ENCODE measurements around the gene CEBPG. TPM values are rescaled to one million over a fixed set of nuclear protein-coding genes. Genes with fewer than 3 reads are reported as not detected.

CEBPG gene
- total RNA-seq, 4 donors from 2014 or later, result 22.4 to 66.7 (median 46.9) TPM

DNA sequence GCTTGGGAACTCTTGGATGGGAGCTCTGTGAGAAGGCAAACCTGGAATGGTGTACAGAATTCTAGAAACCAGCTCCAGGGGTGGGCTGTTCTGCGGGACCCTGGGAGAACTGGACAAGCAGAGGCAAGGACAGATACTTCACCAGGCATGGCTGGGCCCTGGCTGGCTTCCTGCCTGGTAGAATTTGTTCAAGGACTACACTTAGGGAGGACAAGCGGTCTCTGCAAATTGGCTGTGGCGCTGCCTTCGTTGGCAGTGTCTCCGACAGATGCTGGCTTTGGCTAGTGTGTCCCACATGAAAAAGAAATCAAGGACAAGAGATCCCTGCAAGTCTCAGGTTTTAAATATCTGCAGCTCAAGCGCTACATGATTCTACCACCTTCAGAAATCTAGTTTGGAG lies 12.4 kb downstream of the CEBPG start:
- Histone ChIP-seq H3K4me1 (peaks cover 18 to 29% (median 25%) of the 10 kb centered on the region in 4 donors), H3K27me3 (no peaks in the 10 kb centered on the region), H3K9me3 (no peaks in the 10 kb centered on the region), H3K4me3 (no peak overlapping the region), H3K27ac (no peak overlapping the region), H3K36me3 (no peaks in the 10 kb centered on the region)
- TF ChIP-seq, protein P1, sequence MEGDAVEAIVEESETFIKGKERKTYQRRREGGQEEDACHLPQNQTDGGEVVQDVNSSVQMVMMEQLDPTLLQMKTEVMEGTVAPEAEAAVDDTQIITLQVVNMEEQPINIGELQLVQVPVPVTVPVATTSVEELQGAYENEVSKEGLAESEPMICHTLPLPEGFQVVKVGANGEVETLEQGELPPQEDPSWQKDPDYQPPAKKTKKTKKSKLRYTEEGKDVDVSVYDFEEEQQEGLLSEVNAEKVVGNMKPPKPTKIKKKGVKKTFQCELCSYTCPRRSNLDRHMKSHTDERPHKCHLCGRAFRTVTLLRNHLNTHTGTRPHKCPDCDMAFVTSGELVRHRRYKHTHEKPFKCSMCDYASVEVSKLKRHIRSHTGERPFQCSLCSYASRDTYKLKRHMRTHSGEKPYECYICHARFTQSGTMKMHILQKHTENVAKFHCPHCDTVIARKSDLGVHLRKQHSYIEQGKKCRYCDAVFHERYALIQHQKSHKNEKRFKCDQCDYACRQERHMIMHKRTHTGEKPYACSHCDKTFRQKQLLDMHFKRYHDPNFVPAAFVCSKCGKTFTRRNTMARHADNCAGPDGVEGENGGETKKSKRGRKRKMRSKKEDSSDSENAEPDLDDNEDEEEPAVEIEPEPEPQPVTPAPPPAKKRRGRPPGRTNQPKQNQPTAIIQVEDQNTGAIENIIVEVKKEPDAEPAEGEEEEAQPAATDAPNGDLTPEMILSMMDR (IDR thresholded peaks at IDR 0.05), result no peak
- no peak for TF ChIP-seq POLR2A (IDR thresholded peaks at IDR 0.05)
- TF ChIP-seq POLR2AphosphoS5 (IDR thresholded peaks at IDR 0.05), result no peak
- TF ChIP-seq EP300 (IDR thresholded peaks at IDR 0.05; ENCODE audit: low read depth), result no peak
- no peak for DNase-seq
- intact Hi-C loops (cut with DNase I; ENCODE audit: low total_unique reads) (no loop called here), in situ Hi-C loops (cut with MboI; ENCODE audit: low pct_ligation_motif_present in 1 of 4, low pct_unique_long_range_greater_than_20kb in 1 of 4, low sequenced_read_pairs in 3 of 4) (no loop called here)
- WGBS, 2 donors (ENCODE audit: low coverage in 1 of 2), result 93 to 100% methylated on average over 1 to 6 of the region's 6 CpGs

DNA sequence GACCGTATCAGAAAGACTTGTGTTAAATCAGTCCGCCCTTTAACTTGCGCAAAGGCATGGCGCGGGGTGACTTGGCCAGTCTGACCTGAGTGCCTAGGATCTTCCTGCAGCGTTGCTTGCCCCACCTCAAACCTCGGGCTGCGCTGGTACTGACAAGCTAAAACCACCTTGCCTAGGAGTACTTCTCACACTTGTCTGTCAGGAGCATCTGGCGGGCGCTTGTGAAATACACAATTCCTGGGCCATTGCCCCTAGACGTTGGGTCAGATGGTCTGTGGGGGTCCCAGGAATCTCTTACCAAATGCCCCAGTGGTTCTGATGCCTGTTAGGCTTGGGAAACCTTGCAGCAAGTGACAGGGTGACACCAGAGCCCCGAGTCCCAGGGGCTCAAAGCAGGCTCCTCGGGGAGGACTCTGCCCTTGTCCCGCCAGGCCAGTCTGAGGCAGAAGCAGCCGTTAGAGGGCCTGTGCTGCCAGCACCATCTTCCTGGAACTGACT lies 12.9 kb downstream of the CEBPG start:
- Histone ChIP-seq H3K4me3 (no peak overlapping the region), H3K36me3 (no peaks in the 10 kb centered on the region), H3K27ac (no peak overlapping the region), H3K4me1 (peaks cover 23 to 33% (median 28%) of the 10 kb centered on the region in 4 donors), H3K9me3 (no peaks in the 10 kb centered on the region), H3K27me3 (no peaks in the 10 kb centered on the region)
- 80 to 90% methylated on average over 3 to 15 of the region's 15 CpGs for WGBS, 2 donors (ENCODE audit: low coverage in 1 of 2)
- intact Hi-C loops (cut with DNase I; ENCODE audit: low total_unique reads), result no loop called here
- DNase-seq, result no peak
- TF ChIP-seq EP300 (IDR thresholded peaks at IDR 0.05; ENCODE audit: low read depth) (no peak), POLR2A (IDR thresholded peaks at IDR 0.05) (no peak), POLR2AphosphoS5 (IDR thresholded peaks at IDR 0.05) (no peak)
- TF ChIP-seq, protein P1 (IDR thresholded peaks at IDR 0.05), result no peak
- in situ Hi-C loops (cut with MboI; ENCODE audit: low pct_ligation_motif_present in 1 of 4, low pct_unique_long_range_greater_than_20kb in 1 of 4, low sequenced_read_pairs in 3 of 4), result no loop called here

DNA sequence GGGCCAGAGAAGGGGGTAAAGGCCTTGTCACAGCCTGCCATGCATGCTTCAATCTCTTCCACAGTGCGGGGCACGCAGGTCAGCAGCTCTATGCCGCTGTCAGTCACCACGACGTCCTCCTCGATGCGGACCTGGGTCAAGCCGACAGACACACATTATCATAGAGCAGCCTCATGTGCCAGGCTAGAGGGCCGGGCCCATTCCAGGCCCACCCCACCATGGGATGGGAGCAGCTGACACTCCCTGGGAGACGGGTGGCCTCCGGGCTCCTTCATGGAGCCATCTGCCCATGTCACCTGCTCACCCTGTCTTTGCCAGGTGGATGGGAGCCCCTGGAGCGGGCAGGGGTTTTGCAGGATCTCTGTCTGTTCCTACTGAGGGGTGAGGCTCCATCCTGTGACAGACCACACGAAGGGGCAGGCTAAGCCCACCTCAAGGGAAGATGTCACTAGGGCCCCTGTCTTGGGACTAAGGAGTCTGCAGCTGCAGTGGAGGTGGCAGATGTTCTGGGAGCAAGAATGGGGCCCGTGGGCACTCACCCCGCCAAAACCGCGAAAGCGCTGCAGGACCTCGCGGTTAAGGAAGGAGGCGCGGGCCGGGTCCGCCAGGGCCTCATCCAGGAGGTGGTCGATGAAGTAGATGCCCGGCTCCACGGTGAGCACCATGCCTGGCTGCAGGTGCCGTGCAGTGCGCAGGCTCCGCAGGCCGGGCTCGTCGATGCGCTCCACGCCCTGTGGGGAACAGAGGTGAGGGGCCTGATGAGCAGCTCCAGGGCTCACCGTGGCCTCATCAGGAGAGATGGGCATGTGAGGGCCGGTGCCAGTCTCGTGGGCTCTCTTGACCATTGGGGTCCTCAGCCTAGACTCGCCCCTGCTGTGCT lies 14.1 kb downstream of the CEBPG start:
- WGBS, 2 donors (ENCODE audit: low coverage in 1 of 2), result 95 to 97% methylated on average over 19 to 35 of the region's 39 CpGs
- Histone ChIP-seq H3K36me3 (no peaks in the 10 kb centered on the region), H3K4me3 (no peak overlapping the region), H3K4me1 (peaks cover 30 to 45% (median 38%) of the 10 kb centered on the region in 4 donors), H3K27ac (no peak overlapping the region), H3K9me3 (no peaks in the 10 kb centered on the region), H3K27me3 (no peaks in the 10 kb centered on the region)
- intact Hi-C loops (cut with DNase I; ENCODE audit: low total_unique reads), result no loop called here
- TF ChIP-seq EP300 (IDR thresholded peaks at IDR 0.05; ENCODE audit: low read depth) (no peak), POLR2AphosphoS5 (IDR thresholded peaks at IDR 0.05) (no peak), POLR2A (IDR thresholded peaks at IDR 0.05) (no peak)
- TF ChIP-seq, protein P1 (IDR thresholded peaks at IDR 0.05), result no peak
- DNase-seq, result no peak
- in situ Hi-C loops (cut with MboI; ENCODE audit: low pct_ligation_motif_present in 1 of 4, low pct_unique_long_range_greater_than_20kb in 1 of 4, low sequenced_read_pairs in 3 of 4), result no loop called here

DNA sequence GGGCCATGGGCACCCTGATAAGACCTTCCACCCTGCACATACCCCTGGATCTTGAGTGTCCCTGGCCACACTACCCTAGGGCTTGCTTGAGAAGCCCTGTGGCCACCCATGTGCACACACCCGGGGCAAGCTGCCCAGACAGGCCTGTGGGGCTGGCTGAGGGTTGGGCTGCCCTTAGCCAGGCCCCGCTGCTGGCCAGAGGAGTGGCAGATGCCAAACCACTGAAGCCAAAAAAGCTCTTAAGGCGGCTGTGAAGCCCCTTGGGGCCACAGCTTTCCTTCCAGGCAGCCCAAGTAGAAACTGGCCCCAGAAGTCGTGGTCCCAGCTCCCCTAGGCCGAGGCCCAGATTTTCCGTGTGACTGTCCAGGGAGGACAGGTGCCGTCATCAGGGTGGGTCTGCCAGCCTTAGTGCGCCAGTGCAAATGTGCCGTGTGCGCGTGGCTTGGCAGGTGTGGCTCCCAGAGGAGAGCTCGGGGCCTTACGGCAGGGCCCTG lies 14.8 kb downstream of the CEBPG start:
- no peak for DNase-seq
- peaks cover 31 to 52% (median 45%) of the 10 kb centered on the region in 4 donors for H3K4me1 ChIP-seq
- intact Hi-C loops (cut with DNase I; ENCODE audit: low total_unique reads) (no loop called here), in situ Hi-C loops (cut with MboI; ENCODE audit: low pct_ligation_motif_present in 1 of 4, low pct_unique_long_range_greater_than_20kb in 1 of 4, low sequenced_read_pairs in 3 of 4) (no loop called here)
- H3K4me3 ChIP-seq, result no peak overlapping the region
- H3K27me3 ChIP-seq, result no peaks in the 10 kb centered on the region
- no peaks in the 10 kb centered on the region for H3K36me3 ChIP-seq
- H3K9me3 ChIP-seq, result no peaks in the 10 kb centered on the region
- peak overlapping the region in 1 of 4 donors; percentile 76 for H3K27ac ChIP-seq
- 83% methylated on average over 13 of the region's 13 CpGs; no CpG with 5 or more reads in 1 of the 2 donors for WGBS, 2 donors (ENCODE audit: low coverage in 1 of 2)
- TF ChIP-seq EP300 (IDR thresholded peaks at IDR 0.05; ENCODE audit: low read depth), result no peak
- TF ChIP-seq, protein P1 (IDR thresholded peaks at IDR 0.05), result no peak
- no peak for TF ChIP-seq POLR2A (IDR thresholded peaks at IDR 0.05)
- TF ChIP-seq POLR2AphosphoS5 (IDR thresholded peaks at IDR 0.05), result no peak

All from transverse colon (tissue), 4 donors.